ENCODE results near the gene LRFN2.
A peak's percentile ranks its signal among the peaks of the same experiment; 100 is the strongest.

Gene LRFN2

GRCh38 chr6:40543776-40544175 is 43.4 kb downstream of the LRFN2 start:
- DNase-seq (ENCODE audit: low read depth) = no peak

DNA sequence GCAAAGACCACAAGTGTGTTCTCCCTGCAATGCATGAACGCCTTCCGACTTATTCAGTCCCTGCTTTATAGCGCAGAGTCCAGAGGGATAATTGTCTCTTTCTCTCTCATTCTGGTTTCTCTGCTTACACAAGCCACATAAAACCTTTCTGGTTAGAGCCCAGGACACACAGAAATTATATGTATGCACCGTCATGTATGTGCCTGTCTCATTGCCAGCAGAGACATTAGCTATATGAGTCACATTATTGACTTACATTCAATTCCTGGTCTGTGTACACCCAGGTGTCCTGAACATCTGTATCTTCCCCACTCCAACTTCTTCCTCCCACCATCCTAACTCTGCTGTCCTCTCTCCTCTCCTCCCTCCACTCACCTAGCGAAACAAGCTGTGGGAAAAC is 44.0 kb downstream of the LRFN2 start:
- no peak for DNase-seq (ENCODE audit: low read depth)

GRCh38 chr6:40542175-40542764 is 44.9 kb downstream of the LRFN2 start:
- no peak for DNase-seq (ENCODE audit: low read depth)

DNA sequence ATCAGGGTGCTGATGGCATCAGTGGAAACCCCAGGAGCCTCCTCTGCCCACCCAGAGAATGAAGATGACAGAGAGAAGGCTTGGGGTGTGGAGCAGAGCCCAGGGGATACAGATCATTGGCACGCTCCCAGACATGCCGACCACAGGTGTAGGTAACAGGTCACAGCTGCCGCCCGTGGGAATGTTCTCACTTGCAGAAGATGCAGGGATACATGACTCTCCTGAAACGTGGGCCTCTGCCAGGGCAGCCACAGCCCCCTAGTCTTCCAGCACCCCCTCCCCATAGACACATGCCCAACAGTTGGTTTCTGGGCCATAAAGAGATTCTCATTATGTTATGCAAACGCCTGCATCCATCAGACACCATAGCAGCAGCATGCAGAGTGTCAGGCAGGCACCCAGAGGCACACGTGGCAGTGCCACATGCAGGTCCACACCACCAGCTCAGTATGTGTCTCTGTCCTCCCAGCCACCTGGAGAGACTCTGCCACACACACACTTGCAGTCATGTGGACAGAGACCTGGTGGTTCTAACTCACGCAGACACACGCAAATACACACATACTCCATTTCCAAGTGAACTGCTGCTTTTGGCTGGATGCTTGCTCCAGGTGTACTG is 45.5 kb downstream of the LRFN2 start:
- DNase-seq (ENCODE audit: low read depth) = no peak

DNA sequence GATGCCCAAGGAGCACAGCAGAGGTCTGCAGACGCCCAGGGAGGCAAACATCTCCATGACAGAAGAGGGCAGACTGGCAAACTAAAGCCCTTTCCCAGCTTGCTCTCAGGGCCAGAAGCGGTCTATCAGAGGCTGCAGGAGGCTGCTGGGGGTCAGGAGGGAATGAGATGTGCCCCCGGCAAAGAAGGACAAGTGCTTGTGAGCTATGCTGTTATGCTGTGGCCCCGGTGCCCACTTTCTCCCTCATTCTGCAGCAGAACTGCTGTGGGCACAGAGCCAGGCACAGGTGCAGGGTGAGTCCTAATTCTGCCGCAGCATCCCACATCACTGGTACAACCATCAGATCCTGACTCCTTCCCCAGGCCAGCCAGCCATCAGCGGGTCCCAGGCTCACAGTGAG is 46.4 kb downstream of the LRFN2 start:
- no peak for DNase-seq (ENCODE audit: low read depth)

DNA sequence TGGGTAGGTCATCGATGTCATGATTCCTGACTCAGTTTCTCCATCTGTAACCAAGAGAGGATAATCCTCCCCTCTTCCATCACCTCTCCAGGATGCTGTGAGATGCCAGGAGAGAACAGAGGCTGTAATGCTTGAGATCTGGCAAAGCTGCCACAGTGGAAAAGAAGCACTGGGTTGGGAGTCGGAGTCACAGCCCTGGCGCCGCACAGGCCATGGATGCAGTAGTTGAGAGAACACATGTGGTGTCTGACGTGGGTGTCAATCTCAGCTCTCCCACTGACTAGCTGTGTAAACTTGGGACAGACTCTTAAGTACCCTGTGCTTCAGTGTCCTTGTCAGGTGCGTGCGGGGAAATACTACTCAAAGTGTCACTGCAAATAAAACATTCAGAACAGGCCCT is 47.3 kb downstream of the LRFN2 start:
- no peak for DNase-seq (ENCODE audit: low read depth)

- no peak for DNase-seq (ENCODE audit: low read depth)
Observed at GRCh38 chr6:40538556-40538955, 48.6 kb downstream of the LRFN2 start.

GRCh38 chr6:40537446-40537845 is 49.7 kb downstream of the LRFN2 start:
- no peak for DNase-seq (ENCODE audit: low read depth)

DNA sequence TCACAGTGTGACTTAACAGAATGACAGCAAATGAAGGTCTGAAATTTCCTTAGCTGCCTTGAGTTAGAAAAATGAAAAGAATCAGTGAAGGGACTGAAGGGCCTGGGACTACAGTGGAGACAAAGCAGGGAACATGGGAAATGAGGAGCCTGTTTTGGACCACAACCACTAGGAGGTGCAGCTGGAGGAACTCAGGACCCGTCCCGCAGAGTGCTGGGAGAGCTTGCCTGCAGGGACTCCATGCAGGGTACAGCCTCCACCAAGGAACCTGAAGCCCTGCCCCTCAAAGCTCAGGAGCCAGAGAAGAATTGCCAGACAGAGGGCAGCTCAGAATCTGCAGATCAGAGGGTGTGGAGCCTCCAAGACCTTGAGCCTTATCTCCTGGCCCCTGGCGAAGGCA is 50.7 kb downstream of the LRFN2 start:
- DNase-seq (ENCODE audit: low read depth) = peak; percentile 25

GRCh38 chr6:40535819-40536380 is 51.3 kb downstream of the LRFN2 start:
- DNase-seq (ENCODE audit: low read depth) = no peak

GRCh38 chr6:40535110-40535818 is 51.9 kb downstream of the LRFN2 start:
- DNase-seq (ENCODE audit: low read depth) = no peak

DNA sequence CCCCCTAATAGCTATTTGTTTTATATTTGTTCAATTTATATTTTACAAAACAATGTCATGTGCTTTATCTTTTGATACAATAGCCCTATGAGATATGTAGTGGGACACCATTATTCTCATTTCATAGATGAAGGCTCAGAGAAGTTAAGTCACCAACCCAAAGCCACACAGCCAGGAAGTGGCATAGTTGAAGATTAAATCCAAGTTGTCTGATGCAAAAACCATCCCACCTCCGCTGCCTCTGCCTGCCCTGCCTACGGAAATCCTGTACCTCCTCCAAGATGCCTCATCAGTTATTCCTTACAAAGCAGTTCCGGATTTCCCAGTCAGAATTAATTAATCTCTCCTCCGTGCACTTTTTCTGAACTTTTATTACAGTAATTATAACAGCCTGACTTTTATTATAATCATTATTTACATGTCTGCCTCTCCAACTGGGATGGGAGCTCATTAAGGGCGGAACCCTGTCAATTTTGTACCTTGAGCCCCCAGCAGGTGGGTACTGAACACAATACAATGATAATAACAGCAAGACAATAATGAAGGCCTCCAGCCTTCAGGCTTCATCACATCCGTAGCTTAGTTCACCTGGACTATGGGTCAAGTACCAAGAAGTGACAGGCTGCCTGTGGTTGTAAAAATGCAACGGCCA is 54.7 kb downstream of the LRFN2 start:
- no peak for DNase-seq (ENCODE audit: low read depth)

DNA sequence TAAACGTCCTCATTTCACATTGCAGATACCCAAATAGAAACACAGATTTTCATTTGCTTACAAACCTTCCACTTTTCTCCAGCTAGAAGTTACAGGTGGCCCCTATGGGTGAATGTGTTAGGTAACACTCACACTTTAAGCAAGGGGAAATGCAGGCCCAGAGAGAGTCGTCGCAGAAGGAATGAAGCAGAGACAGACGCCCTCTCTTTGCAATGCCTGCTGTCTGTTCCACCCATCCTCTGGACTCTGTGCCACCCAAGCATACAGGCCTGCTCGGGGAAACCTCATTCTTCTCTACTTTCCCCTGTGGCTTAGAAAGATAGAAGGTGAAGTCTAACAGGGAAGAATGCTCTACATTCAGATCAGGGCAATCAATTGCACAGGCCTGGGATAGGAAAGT is 57.2 kb downstream of the LRFN2 start:
- no peak for DNase-seq (ENCODE audit: low read depth)

- no peak for DNase-seq (ENCODE audit: low read depth)
Observed at GRCh38 chr6:40529040-40529439, 58.1 kb downstream of the LRFN2 start.

DNA sequence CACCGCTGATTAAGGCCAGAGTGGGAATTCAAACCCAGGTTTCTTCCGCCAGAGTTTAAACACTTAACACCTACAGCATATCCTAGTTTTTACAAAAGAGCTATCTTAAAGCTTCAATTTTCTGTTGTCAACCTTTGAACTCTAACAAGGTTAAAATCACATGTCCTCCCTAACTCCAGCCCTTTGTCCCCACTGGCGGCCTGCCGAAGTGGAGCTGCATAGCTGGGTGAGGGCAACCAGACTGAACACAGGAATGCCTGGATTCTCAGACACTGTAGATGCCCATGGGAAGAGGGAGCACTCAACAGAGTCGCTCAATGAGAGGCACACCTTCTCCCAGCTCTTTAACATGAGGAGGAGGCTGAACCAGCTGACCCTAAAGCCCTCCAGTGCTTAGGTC is 59.1 kb downstream of the LRFN2 start:
- no peak for DNase-seq (ENCODE audit: low read depth)

DNA sequence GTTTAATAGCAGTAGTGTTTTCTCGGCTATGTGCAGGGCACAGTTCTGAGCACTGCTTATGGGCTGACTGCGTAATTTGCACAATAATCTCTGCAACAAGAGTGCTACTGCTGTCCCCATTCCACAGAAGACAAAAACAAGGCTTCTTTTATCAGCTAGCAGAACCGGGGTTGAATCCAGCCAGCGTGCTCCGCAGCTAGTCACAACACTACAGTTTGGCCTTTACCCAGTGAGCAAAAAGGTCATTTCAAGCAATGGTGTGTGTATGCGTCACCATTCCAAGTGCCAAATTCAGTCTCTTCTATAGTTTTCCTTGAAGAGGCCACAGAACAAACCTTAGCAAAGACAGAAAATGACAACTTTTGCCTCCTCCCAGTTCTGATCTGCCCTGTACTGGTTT is 61.1 kb downstream of the LRFN2 start:
- DNase-seq (ENCODE audit: low read depth) = no peak

DNA sequence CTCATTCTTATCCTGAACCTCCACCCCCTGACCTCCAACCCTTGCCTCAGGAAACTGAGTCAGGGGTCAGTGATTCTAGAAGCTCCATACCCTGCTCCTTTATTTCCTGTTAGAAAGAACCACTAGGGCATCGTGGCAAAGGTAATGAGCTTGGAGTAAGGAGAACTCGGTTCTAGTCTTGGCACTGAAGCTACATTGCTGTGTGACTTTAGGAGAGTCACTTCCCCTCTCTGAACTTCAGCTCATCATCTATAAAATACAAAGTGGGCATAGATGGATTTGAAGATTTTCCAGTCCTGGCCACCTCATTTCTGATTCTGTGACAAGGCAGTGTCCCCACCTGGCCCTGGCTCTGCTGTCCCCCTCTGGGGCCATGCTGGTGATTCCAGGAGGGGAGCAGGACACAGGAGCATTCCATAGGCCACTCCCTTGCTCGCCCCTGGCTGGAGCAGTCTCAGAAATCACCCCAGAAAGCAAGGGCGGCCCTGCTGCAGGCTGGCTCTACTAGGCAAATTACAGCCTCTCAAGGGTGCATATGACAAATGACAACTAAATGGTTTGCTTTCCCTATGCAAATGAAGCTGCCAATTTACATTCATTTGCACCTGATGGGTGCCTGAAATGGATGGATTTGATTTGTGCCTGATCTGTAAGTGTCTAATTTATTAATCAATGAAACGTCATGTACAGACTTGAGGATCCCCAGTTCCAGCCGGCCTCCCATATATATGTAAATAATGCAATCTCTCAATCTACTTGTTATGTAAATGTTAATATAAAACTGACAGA is 62.2 kb downstream of the LRFN2 start:
- DNase-seq (ENCODE audit: low read depth) = no peak

DNA sequence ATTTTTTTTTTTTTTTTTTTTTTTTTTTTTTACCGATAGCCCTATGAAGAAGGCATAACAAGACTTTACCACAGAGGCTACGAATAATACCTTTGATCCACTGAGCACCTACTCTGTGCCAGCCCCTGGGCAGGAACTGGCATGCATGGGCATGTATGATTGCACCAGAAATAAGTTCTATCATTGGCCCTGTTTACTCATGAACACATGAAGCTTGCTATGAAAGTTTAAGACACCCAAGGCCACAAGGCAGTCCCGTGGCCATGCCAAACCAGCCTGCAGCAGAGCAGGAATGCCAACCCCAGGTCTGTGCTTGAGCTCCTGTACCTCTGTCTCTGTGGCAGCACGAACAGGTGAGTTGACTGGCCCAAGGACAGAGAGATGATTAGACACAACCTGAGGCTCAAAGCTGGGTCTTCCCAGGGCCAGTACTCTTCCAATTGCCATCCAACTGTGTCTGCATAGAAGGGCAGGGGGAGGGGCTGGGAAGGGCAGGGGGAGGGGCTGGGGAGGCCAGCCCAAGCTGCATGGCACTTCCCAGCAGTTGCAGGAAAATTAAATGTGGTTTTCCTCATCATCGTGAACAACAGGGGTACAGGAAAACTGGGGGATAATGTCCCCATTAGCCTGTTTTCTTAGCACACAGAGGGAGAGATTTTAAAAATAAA is 63.5 kb downstream of the LRFN2 start:
- no peak for DNase-seq (ENCODE audit: low read depth)

- DNase-seq (ENCODE audit: low read depth) = no peak
Observed at GRCh38 chr6:40521496-40521895, 65.7 kb downstream of the LRFN2 start.

GRCh38 chr6:40520678-40521077 is 66.5 kb downstream of the LRFN2 start:
- no peak for DNase-seq (ENCODE audit: low read depth)

GRCh38 chr6:40520084-40520483 is 67.1 kb downstream of the LRFN2 start:
- no peak for DNase-seq (ENCODE audit: low read depth)
